Gastrocnemius medialis (tissue), 4 donors: ENCODE measurements around the gene GNPDA2.

Source experiments
- CTCF ChIP-seq, 5 experiments: fragments of 450-650 bp in 3 of 5; fragments of 200-600 bp in 2 of 5; sonication (generic) in 2 of 5; IDR thresholded peaks in 4 of 5; conservative IDR thresholded peaks in 1 of 5; 1 replicate in 4 of 5; 2 replicates in 1 of 5; pipeline ENCODE4 v1.5.1; 2016 to 2019; ENCODE audit warnings: antibody characterized with exemption in 5 of 5, mild to moderate bottlenecking in 3 of 5, moderate library complexity in 3 of 5
- POLR2A ChIP-seq, 2 donors: fragments of 450-650 bp; IDR thresholded peaks; one replicate each; pipeline ENCODE4 v1.6.1; 2017; ENCODE audit warnings: antibody characterized with exemption in 2 of 2, mild to moderate bottlenecking in 2 of 2, moderate library complexity in 2 of 2

DNA sequence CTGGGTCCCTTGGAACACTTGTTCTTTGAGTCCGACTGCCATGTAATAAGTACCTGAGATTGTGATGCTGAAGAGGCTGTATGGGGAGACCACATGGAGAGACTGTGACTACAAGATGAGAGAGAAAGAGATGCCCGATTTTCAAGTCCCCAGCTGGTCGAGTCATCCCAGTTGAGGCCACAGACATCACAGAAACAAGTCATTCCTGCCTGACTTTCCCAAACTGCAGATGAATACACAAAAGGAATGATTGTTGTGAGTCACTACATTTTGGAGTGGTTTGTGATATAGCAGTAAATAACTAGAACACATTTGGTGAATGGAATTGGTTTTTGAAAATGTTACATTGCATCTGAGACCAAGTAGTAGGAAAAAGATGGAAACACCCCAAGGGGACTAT is 66.0 kb downstream of the GNPDA2 start:
- TF ChIP-seq CTCF (IDR thresholded peaks at IDR 0.05 in 4 of 5, conservative IDR thresholded peaks at IDR 0.05 in 1 of 5) (no peak), POLR2A (IDR thresholded peaks at IDR 0.05) (no peak)
